Stimulated activated CD4-positive, alpha-beta T cell treated with anti-CD3 and anti-CD28 coated beads, Interleukin-15, amount 100 ng/mL, for 24 hours (primary cell): ENCODE results near the gene PRKAG2.
"Not testable (repeated sequence)": the region's sequence is repeated elsewhere in the genome, so short reads cannot be mapped to it uniquely, and the experiment has no call there.

Experiments
- DNase-seq: peaks from one replicate; pipeline ENCODE4 v3.0.0-alpha.2; 2020

The PRKAG2 gene

GRCh38 chr7:151883857-151884256 is 6.9 kb upstream of the PRKAG2 start:
- no peak for DNase-seq

DNA sequence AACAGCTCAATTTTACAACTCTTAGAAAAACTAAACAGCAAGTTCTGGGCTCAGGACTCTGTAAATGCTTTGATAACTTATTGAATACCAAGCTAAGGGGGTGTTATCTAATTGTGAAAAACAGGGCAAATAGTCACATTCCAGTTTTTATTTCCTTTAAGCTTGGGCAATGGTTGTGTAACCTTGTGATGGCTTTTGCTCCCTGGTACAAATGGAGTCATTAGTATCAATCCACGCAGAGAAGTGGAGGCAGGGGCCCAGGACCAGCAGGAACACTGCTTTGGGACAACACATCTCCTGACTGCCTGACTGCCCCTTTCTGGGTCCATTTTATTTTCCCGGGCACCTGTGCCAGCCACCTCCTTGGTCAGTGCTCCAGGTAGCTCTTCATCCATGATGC is 5.8 kb upstream of the PRKAG2 start:
- DNase-seq = no peak

DNA sequence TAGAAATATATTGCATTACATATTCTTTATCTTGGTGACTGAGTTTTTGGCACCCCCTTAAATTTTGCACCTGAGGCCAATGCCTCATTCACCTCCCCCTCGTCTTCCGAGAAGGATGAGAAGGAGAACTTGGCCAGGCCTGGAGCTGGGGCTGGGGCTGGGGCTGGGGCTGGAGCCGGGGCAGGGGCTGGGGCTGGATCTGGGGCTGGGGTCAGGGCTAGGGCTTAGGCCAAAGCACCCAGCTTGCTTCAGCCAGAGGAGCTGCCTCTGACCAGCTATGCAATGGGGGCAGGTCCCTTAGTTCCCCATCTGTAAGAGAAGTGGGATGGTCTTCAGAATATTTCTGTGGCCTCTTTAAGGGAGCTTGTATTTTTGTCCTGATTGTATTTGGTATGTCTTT is 3.8 kb upstream of the PRKAG2 start:
- no peak for DNase-seq

- DNase-seq = no peak
Measured at GRCh38 chr7:151877911-151878835, 1.3 kb upstream of the PRKAG2 start.

- DNase-seq = peak; percentile 82
Measured at GRCh38 chr7:151875942-151876898, 695 bp downstream of the PRKAG2 start.

DNA sequence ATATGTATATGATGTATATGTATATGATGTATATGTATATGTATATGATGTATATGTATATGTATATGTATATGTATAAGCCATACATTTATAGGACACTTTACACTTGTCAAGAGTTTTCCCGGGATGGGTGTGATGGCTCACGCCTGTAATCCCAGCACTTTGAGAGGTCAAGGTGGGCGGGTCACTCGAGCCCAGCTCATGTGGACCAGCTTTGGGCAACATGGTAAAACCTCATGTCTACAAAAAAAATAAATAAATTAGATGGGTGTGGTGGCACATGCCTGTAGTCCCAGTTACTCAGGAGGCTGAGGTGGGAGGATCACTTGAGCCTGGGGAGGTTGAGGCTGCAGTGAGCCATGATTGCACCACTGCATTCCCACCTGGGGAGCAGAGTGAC is 2.4 kb downstream of the PRKAG2 start:
- DNase-seq = not testable (repeated sequence)

DNA sequence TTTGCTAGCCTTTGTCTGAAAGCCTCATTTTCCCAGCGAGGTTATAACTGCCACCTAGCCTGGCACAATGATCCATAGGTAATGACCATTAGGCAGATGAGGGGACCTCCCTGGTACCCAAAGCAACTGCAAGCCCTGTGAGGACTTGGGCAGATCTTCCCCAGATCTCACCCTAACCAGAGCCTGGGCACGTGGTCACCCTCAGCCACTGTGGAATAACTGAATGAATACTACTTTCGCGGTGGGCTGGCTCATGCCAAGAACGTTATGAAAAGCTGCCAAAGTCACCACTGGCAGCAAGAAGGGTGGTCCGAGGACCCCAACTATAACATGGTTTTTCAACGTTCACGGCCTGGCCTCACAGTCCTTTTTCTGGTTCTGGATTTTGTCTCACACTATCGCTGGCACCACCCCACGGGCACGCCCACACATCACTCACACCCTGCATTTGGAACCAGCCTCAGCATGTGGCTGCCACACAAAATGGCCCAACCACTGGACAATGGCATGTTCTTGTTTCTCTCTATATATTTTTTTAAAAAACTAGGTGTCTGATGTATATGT is 3.4 kb downstream of the PRKAG2 start:
- DNase-seq = no peak

DNA sequence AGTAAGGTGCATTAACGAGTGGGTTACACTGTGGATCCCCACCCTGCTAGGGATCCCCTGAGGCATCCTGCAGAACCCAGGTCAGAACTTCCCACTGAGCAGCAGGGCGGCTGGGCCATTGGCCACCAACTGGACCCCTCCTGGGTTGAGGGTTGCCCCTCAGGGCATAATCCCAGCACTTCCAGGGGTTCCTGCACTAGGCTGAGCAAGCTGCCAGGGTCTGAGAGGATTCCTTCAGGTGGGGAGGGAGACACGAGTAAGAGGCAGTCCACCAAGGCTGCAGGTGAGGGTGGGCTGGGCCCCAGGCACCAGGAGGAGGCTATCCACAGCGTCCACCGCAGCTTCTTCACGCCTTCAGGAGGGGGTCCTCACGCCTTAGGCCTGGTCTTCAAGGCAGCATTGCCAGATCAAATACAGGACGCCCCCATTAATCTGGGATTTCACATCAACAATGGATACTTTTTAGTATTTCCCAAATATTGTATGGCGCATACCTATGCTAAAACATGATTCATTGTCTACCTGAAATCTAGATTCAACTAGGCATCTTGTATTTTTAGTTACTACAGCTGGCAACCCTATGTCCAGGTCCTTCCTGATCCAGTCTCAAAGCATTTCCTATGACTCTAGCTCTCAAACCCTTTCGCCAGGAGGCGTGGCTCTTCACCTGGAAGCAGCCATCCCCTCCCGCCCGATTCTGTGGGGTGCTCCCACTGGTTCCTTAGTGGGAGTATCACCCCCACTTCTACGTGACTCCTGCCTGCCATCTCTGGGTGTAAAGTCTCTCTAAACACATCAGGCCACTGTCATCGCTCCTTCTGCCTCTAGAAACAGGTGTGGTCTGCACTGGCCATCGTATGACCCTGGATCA is 4.1 kb downstream of the PRKAG2 start:
- no peak for DNase-seq

DNA sequence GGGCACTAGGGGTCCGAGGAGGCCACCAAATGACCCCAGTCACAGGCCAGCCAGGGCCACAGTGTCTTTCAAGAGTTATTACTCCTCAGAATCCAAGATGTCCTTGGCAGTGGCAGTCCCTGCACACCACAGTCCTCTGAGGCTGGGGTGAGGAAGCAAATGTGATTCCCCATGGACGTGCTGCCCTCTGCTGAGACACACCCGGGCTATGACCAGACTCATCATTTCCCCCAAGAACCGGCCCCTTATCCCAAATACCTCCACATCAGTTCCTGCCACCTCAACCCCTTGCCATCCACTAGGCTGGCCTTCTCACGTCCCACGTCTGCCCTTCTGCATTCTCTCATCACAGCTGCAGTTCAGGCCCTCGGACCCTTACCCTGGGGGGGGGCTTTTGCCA is 5.0 kb downstream of the PRKAG2 start:
- no peak for DNase-seq

DNA sequence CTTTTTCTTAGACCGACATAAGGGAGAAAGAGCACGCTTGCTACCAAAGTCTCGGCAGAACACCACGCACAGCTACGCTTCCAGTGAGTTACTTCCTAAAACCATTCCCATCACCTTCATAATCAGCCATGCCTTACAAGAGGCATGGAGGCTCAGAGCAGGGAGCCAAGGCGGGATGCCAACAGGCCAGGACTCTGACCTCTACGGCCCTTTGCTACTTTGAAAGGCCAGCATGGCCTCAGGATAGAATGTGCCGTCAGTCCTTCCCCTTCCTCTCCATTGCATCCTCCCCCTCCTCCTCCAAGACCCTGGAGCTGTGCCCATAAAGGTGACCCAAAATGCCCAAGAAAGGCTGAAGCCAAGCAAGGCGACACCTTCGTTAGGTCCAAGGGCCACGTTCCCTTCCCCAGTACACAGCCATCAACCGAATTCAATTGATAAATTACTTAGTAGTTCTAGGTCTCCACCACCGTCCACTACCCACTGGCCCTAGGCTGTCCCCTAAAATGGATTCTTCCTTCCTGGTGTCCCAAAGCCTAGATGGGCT is 5.7 kb downstream of the PRKAG2 start:
- DNase-seq = no peak

GRCh38 chr7:151869968-151870918 is 6.7 kb downstream of the PRKAG2 start:
- DNase-seq = no peak

GRCh38 chr7:151869455-151869854 is 7.5 kb downstream of the PRKAG2 start:
- no peak for DNase-seq

- no peak for DNase-seq
Measured at GRCh38 chr7:151869109-151869428, 7.8 kb downstream of the PRKAG2 start.

DNA sequence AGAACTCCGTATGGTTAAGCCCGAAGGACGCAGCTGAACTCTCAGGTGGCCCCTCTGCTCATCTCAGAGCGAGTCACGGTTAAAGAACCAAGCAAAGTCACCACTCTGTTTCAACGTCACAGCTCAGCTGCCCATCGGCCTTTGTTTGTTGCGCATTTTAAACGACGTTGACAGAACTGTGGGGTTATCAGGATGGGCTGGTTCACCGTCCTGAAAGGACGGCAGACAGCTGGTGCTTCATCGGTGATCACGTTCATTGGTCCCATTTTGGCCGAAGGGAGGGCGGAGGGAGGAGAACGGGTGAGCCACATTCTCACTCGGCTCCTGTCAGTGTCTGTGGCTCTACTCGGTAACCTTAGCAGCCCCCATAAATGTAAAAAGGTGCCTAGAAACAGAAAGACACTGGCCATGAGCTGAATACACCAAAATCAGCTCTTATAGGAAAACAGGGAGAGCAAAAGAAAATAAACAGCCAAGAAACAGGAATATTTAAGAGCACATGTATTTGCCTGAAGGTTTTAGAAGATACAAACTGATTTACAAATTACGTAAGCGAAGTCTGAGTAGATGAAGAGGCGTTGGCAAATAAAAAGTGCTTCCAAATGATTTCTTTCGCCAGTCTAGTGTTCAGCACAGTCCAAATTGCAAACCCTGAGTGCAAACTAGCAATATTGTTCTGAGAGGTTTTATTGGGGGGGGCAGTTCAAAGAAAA is 8.4 kb downstream of the PRKAG2 start:
- DNase-seq = no peak

DNA sequence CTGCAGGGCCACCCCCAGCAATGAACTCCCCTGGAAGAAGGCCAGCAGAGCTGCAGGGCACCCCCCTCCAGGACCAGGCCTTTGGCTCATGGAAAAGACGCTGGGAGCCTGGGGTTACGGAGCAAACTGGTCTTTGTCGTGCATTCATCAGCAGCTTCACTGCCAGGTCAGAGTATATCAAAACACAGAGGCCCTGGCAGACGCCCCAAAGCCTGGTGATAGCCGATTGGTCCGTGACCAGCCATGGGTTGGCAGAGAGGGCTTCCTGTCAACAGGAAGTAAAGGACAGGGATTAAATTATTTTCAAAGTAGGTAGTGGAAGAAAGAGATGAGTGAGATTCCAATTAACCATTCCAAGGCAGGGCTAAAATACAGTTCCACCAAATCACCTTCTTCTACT is 9.0 kb downstream of the PRKAG2 start:
- DNase-seq = no peak

- DNase-seq = no peak
Measured at GRCh38 chr7:151866761-151867655, 9.9 kb downstream of the PRKAG2 start.

DNA sequence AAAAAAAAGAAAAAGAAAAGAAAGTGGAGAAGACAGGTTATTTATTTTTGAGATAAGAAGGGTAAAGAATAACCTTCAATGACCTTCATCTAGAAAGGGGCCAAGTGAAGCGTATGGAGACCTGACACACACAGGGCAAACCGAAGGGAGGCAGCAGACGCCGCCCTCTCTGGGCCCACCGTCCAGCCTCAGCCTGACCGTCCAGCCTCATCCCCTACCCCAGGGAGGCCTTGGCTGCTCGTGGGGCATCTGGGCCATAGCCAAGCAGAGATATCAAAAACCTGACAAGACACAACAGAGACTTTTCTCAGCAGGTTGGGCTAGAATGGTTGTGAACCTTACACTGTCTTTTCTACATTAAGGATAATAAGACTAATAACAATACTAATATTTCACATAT is 10.9 kb downstream of the PRKAG2 start:
- no peak for DNase-seq

DNA sequence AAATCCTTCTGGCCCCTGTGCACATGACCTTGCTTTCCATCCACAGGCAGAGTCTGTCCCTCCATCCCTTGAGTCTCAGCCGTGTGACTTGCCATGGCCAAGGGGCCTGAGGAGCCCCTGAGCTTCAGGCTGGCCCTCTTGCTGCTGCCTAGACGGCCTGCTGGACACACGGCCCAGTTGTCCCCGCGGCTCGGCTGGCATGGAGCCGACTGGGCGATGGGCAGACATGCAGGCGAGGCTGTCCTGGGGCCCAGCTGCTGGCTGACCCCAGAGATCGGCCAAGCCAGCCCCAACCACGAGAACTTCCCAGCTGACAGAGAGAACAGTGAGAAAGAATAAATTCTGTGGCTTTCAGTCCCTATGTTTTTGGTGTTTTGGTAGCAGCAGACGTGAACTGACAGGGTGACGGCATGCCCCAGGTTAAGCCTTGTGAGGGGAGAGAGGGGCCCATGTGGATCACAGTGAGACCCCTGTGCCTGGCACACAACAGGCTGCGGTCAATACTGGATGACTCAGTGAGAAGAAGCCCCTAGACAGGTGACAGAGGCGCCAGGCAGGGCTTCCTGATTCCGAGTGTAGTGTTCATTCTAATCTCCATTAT is 11.7 kb downstream of the PRKAG2 start:
- DNase-seq = no peak

DNA sequence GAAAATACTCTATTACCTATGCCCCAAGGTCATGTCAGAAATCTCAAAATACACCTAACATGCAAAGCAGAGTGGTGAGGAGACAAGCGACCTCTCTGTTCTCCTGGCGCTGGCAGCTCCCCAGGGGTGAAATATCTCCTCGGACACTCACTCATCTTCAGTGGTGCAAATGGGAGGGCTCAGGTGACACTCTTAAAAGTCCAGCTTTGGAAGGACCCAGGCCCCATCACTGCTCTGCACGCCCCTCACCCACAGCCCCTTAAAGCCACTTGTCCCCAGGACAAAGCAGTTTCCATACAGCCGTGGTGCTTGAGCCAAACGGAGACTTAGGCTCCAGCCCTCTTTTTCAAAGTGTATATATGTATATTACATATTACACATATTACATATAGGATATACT is 12.4 kb downstream of the PRKAG2 start:
- no peak for DNase-seq
